H1 (cell line): ENCODE data around the gene NEU3. TPM values are rescaled to one million over a fixed set of nuclear protein-coding genes. Genes with fewer than 3 reads are reported as not detected.
A peak's percentile ranks its signal among the peaks of the same experiment; 100 is the strongest.

Experiments used
- CTCF ChIA-PET: fragments of 300-600 bp; sonication (Branson Sonifier 250); formaldehyde crosslinking; loops from one replicate; lab custom pipeline; 2021; ENCODE audit not compliant: partially characterized antibody; lab: Charles Lee
- POLR2A ChIA-PET: fragments of 300-600 bp; sonication (Branson Sonifier 250); formaldehyde crosslinking; loops from one replicate; lab custom pipeline; 2021; ENCODE audit warnings: inconsistent platforms; ENCODE audit not compliant: partially characterized antibody; lab: Charles Lee
- DNase-seq, 2 experiments: peaks; one replicate each; pipeline versions ENCODE4 v3.0.0 to v3.0.0-alpha.2; 2010 to 2022; ENCODE audit warnings: low spot score in 2 of 2, low read depth in 1 of 2, mixed read lengths in 1 of 2
- FAIRE-seq: peaks from 2 replicates; lab custom pipeline; 2011; peaks lifted over from hg19 to GRCh38; lab: Jason Lieb, UNC
- H2AFZ ChIP-seq: 2 replicates; pipeline ENCODE4 v1.8.1; 2012; ENCODE audit warnings: low read length, inconsistent platforms
- H2AK5ac ChIP-seq: 2 replicates; pipeline ENCODE4 v1.6.1; 2013; ENCODE audit warnings: low read depth, low read length
- H2BK120ac ChIP-seq: replicated peaks from 2 replicates; pipeline ENCODE3; 2013; ENCODE audit warnings: low read depth, low read length, inconsistent platforms
- H2BK12ac ChIP-seq: 2 replicates; pipeline ENCODE4 v1.6.1; 2013; ENCODE audit warnings: low read depth, low read length
- H2BK15ac ChIP-seq: 2 replicates; pipeline ENCODE4 v1.6.1; 2013; ENCODE audit warnings: low read length
- H2BK20ac ChIP-seq: 2 replicates; pipeline ENCODE4 v1.6.1; 2013; ENCODE audit warnings: low read length
- H2BK5ac ChIP-seq: 2 replicates; pipeline ENCODE4 v1.6.1; 2013; ENCODE audit warnings: low read depth, low read length
- H3K14ac ChIP-seq: 2 replicates; pipeline ENCODE4 v1.6.1; 2013; ENCODE audit warnings: inconsistent platforms; ENCODE audit not compliant: insufficient read length
- H3K18ac ChIP-seq: 2 replicates; pipeline ENCODE4 v1.6.1; 2013; ENCODE audit warnings: low read length; ENCODE audit errors: extremely low read depth
- H3K23ac ChIP-seq: 2 replicates; pipeline ENCODE4 v1.6.1; 2013; ENCODE audit warnings: inconsistent platforms; ENCODE audit not compliant: insufficient read length
- H3K23me2 ChIP-seq: 2 replicates; pipeline ENCODE4 v1.6.1; 2013; ENCODE audit warnings: low read depth, low read length
- H3K27ac ChIP-seq: 2 replicates; pipeline ENCODE4 v1.6.1; 2011; ENCODE audit warnings: low read depth, low read length, inconsistent platforms
- H3K27me3 ChIP-seq, 4 experiments: replicated peaks in 1 of 4; 1 replicate in 1 of 4; 2 replicates in 3 of 4; pipeline versions ENCODE4 v1.6.1 to v1.8.1; 2011 to 2013; ENCODE audit warnings: low read length in 3 of 4, mild to moderate bottlenecking in 3 of 4, inconsistent platforms in 2 of 4, mixed read lengths in 2 of 4, moderate library complexity in 1 of 4; ENCODE audit not compliant: control insufficient read depth in 3 of 4, insufficient read depth in 3 of 4; ENCODE audit errors: extremely low read depth in 1 of 4
- H3K36me3 ChIP-seq, 4 experiments: 2 replicates each; pipeline versions ENCODE4 v1.6.1 to v1.8.1; 2011 to 2013; ENCODE audit warnings: mild to moderate bottlenecking in 4 of 4, low read length in 3 of 4, moderate library complexity in 2 of 4, control low read depth in 1 of 4, inconsistent platforms in 1 of 4; ENCODE audit not compliant: insufficient read depth in 4 of 4, control insufficient read depth in 2 of 4
- H3K4ac ChIP-seq: replicated peaks from 2 replicates; pipeline ENCODE3; 2013; ENCODE audit warnings: low read length, low read depth, mixed read lengths, inconsistent platforms; ENCODE audit not compliant: insufficient read length
- H3K4me1 ChIP-seq, 4 experiments: replicated peaks in 1 of 4; 1 replicate in 1 of 4; 2 replicates in 3 of 4; pipeline versions ENCODE4 v1.6.1 to v1.8.1; 2011 to 2013; ENCODE audit warnings: low read length in 3 of 4, inconsistent platforms in 2 of 4, mixed read lengths in 1 of 4; ENCODE audit not compliant: insufficient read depth in 4 of 4, control insufficient read depth in 3 of 4
- H3K4me2 ChIP-seq, 2 experiments: 2 replicates each; pipeline versions ENCODE4 v1.6.1 to v1.8.1; 2011 to 2013; ENCODE audit warnings: low read depth in 2 of 2, low read length in 2 of 2, control low read depth in 1 of 2, inconsistent platforms in 1 of 2, mild to moderate bottlenecking in 1 of 2; ENCODE audit not compliant: insufficient read depth in 1 of 2
- H3K4me3 ChIP-seq, 4 experiments: fragments of 200-600, 300-600 bp in 1 of 4; sonication (generic), shearing (Covaris generic), sonication (Bioruptor Twin) in 1 of 4; 2 replicates each; pipeline versions ENCODE4 v1.5.1 to v1.8.1; 2011 to 2016; ENCODE audit warnings: low read length in 4 of 4, low read depth in 3 of 4, control low read depth in 2 of 4, inconsistent platforms in 2 of 4, mild to moderate bottlenecking in 2 of 4, mixed read lengths in 1 of 4, moderate library complexity in 1 of 4; ENCODE audit not compliant: insufficient read depth in 2 of 4; ENCODE audit errors: extremely low read depth in 1 of 4
- H3K56ac ChIP-seq: replicated peaks from 2 replicates; pipeline ENCODE3; 2013; ENCODE audit warnings: low read depth, mild to moderate bottlenecking, mixed read lengths, low read length, inconsistent platforms; ENCODE audit not compliant: insufficient read length
- H3K79me1 ChIP-seq: 2 replicates; pipeline ENCODE4 v1.6.1; 2013; ENCODE audit warnings: low read depth, low read length, control low read depth
- H3K79me2 ChIP-seq, 2 experiments: 2 replicates each; pipeline versions ENCODE4 v1.6.1 to v1.8.1; 2012 to 2013; ENCODE audit warnings: low read length in 2 of 2, mild to moderate bottlenecking in 2 of 2, inconsistent platforms in 1 of 2; ENCODE audit not compliant: insufficient read depth in 2 of 2, control insufficient read depth in 1 of 2
- H3K9ac ChIP-seq, 4 experiments: replicated peaks in 1 of 4; 1 replicate in 1 of 4; 2 replicates in 3 of 4; pipeline versions ENCODE4 v1.6.1 to v1.8.1; 2011 to 2013; ENCODE audit warnings: low read depth in 3 of 4, low read length in 3 of 4, control low read depth in 2 of 4, mild to moderate bottlenecking in 2 of 4, moderate library complexity in 2 of 4, inconsistent platforms in 1 of 4; ENCODE audit errors: extremely low read depth in 1 of 4
- H3K9me3 ChIP-seq, 2 experiments: 2 replicates each; pipeline versions ENCODE4 v1.6.1 to v1.8.1; 2012 to 2013; ENCODE audit warnings: mild to moderate bottlenecking in 2 of 2, moderate library complexity in 2 of 2, control low read depth in 1 of 2, inconsistent platforms in 1 of 2, low read depth in 1 of 2, low read length in 1 of 2, mixed read lengths in 1 of 2; ENCODE audit not compliant: insufficient read depth in 2 of 2
- H4K20me1 ChIP-seq, 2 experiments: replicated peaks in 1 of 2; 2 replicates each; pipeline versions ENCODE3 to v1.8.1; 2011 to 2013; ENCODE audit warnings: inconsistent platforms in 2 of 2, low read length in 2 of 2, mild to moderate bottlenecking in 1 of 2; ENCODE audit not compliant: insufficient read depth in 2 of 2, control insufficient read depth in 1 of 2
- H4K5ac ChIP-seq: 2 replicates; pipeline ENCODE4 v1.6.1; 2013; ENCODE audit warnings: low read length, low read depth, mixed read lengths, inconsistent platforms; ENCODE audit not compliant: insufficient read length
- H4K8ac ChIP-seq: 2 replicates; pipeline ENCODE4 v1.8.0; 2013; ENCODE audit warnings: mild to moderate bottlenecking, moderate library complexity, low read length, inconsistent platforms; ENCODE audit not compliant: insufficient read depth; ENCODE audit errors: extremely low read depth
- H4K91ac ChIP-seq: replicated peaks from 2 replicates; pipeline ENCODE3; 2013; ENCODE audit warnings: low read length, mixed read lengths, inconsistent platforms; ENCODE audit not compliant: insufficient read length
- WGBS, 2 experiments: shearing (Covaris generic) in 1 of 2; methylation state at CpG; one replicate each; pipeline versions ENCODE4 v1.1.6 to v1.1.7; 2013 to 2015; ENCODE audit warnings: low lambda C conversion rate in 2 of 2, mixed read lengths in 2 of 2, inconsistent platforms in 1 of 2, low coverage in 1 of 2, missing lambda C conversion rate in 1 of 2; ENCODE audit not compliant: insufficient replicate concordance in 2 of 2, insufficient coverage in 1 of 2, insufficient read length in 1 of 2; ENCODE audit errors: extremely low coverage in 1 of 2, missing lambda C conversion rate in 1 of 2; 5-methylcytosine and 5-hydroxymethylcytosine counted together
- polyA plus RNA-seq, 7 experiments: library from polyadenylated mRNA; depleted of rRNA in 3 of 7; stranded (reverse) in 5 of 7; unstranded in 2 of 7; fragments of >200 nt in 5 of 7; fragments of 200-250 nt in 2 of 7; gene quantifications; 1 replicate in 5 of 7; 2 replicates in 1 of 7; 4 replicates in 1 of 7; pipeline versions ENCODE4 v1.2.1 to v1.2.3, GENCODE V29; 2011 to 2013; ENCODE audit warnings: missing spikeins in 2 of 7, mixed read lengths in 2 of 7
- total RNA-seq: library from RNA; stranded (reverse); fragmentation: NEBNext Ultra II Directional; extraction: Animal tissue kit (Norgen Biotek cat#: 25700); gene quantifications from 2 replicates; pipeline ENCODE4 v1.2.1, GENCODE V29; 2021

NEU3 gene
- total and polyA plus RNA-seq, 2 of the 8 experiments (the other 6 are each of a cell fraction or from before 2014, with no cell fraction given), result 8.9 to 15.6 TPM

- peak overlapping the region; percentile 3 for H3K56ac ChIP-seq
- H3K27me3 ChIP-seq, result no peaks in the 10 kb centered on the region
- no peak overlapping the region for H3K14ac ChIP-seq
- no peaks in the 10 kb centered on the region for H3K9me3 ChIP-seq
- H4K8ac ChIP-seq, result peak overlapping the region; percentile 88; the same call in 1 of the 2 replicates
- H2BK20ac ChIP-seq, result no peak overlapping the region
- H2BK120ac ChIP-seq, result no peak overlapping the region
- peaks cover 5% of the 10 kb centered on the region for H3K79me1 ChIP-seq
- no peak for DNase-seq
- no peak overlapping the region for H3K4ac ChIP-seq
- peak overlapping the region; percentile 98 for H2AFZ ChIP-seq
- peaks cover 5% of the 10 kb centered on the region for H3K23me2 ChIP-seq
- no peak overlapping the region for H3K18ac ChIP-seq
- no peak overlapping the region; the same call in 1 of the 2 replicates for H2BK5ac ChIP-seq
- FAIRE-seq, result no peak
- H3K4me2 ChIP-seq, result peak overlapping the region; percentile 80 to 99
- no peaks in the 10 kb centered on the region; a peak in 1 of 7 replicates for H3K4me1 ChIP-seq
- peak overlapping the region in 3 of 4 experiments; percentile 58 to 83 (median 58); a peak in 6 of 7 replicates for H3K9ac ChIP-seq
- no peak overlapping the region for H4K91ac ChIP-seq
- no peak overlapping the region for H3K27ac ChIP-seq
- ChIA-PET POLR2A (interaction anchor here (1.3 to 2.5 kb wide), 3 partner anchors 8 to 63 kb away, joined by 3 to 8 read pairs (median 6); partner anchors contain the start of gene NEU3), CTCF (interaction anchor here (0.7 to 1.0 kb wide), 2 partner anchors 19 to 1567 kb away, joined by 3 read pairs; no protein-coding TSS in a partner anchor)
- 5% methylated on average over 9 of the region's 9 CpGs; no CpG with 5 or more reads in 1 of the 2 experiments for WGBS, 2 experiments
- peaks cover 3 to 43% of the 10 kb centered on the region in 2 experiments for H3K79me2 ChIP-seq
- peaks cover 0 to 4% (median 0%) of the 10 kb centered on the region in 4 experiments; a peak in 3 of 8 replicates for H3K36me3 ChIP-seq
- H2BK12ac ChIP-seq, result no peak overlapping the region
- H4K5ac ChIP-seq, result peak overlapping the region; percentile 35
- no peak overlapping the region for H2BK15ac ChIP-seq
- no peaks in the 10 kb centered on the region for H4K20me1 ChIP-seq
- H2AK5ac ChIP-seq, result no peak overlapping the region
- no peak overlapping the region for H3K23ac ChIP-seq
- H3K4me3 ChIP-seq, result peak overlapping the region; percentile 91 to 99 (median 95)
Observed at GRCh38 chr11:74948546-74948897, 40.2 kb upstream of the NEU3 start.
